Hepatocyte (in vitro differentiated cells): ENCODE measurements around the gene ROBO3. TPM values are rescaled to one million over a fixed set of nuclear protein-coding genes. Genes with fewer than 3 reads are reported as not detected.

Experiments
- DNase-seq: peaks from one replicate; pipeline ENCODE4 v3.0.0-alpha.2; 2016; ENCODE audit warnings: low spot score
- H2AFZ ChIP-seq: fragments of 200-600 bp; sonication (generic); 2 replicates; pipeline ENCODE4 v1.6.0; 2016; ENCODE audit warnings: antibody characterized with exemption, mild to moderate bottlenecking
- H3K27ac ChIP-seq: fragments of 200-600 bp; sonication (generic); 2 replicates; pipeline ENCODE4 v1.5.1; 2016; ENCODE audit warnings: mild to moderate bottlenecking
- H3K27me3 ChIP-seq: fragments of 200-600 bp; sonication (generic); 2 replicates; pipeline ENCODE4 v1.6.1; 2016
- H3K36me3 ChIP-seq: fragments of 200-600 bp; sonication (generic); replicated peaks from 2 replicates; pipeline ENCODE4 v1.5.1; 2016; ENCODE audit warnings: low read depth; ENCODE audit not compliant: insufficient read depth
- H3K4me1 ChIP-seq: fragments of 200-600 bp; sonication (generic); 2 replicates; pipeline ENCODE4 v1.5.1; 2016; ENCODE audit warnings: mild to moderate bottlenecking, moderate library complexity; ENCODE audit not compliant: insufficient read depth
- H3K4me2 ChIP-seq: fragments of 200-600 bp; sonication (generic); 2 replicates; pipeline ENCODE4 v1.6.0; 2016
- H3K4me3 ChIP-seq: fragments of 200-600 bp; sonication (generic); 2 replicates; pipeline ENCODE4 v1.5.1; 2016; ENCODE audit warnings: mild to moderate bottlenecking
- H3K79me2 ChIP-seq: fragments of 200-600 bp; sonication (generic); 2 replicates; pipeline ENCODE4 v1.6.0; 2017; ENCODE audit warnings: mild to moderate bottlenecking
- H3K9me2 ChIP-seq: fragments of 200-600 bp; sonication (generic); replicated peaks from 2 replicates; pipeline ENCODE4 v1.6.0; 2017; ENCODE audit warnings: mild to moderate bottlenecking; ENCODE audit not compliant: insufficient read depth
- H3K9me3 ChIP-seq: fragments of 200-600 bp; sonication (generic); 2 replicates; pipeline ENCODE4 v1.5.1; 2016; ENCODE audit warnings: low read depth, mild to moderate bottlenecking
- H4K20me1 ChIP-seq: fragments of 200-600 bp; sonication (generic); 2 replicates; pipeline ENCODE4 v1.6.0; 2016; ENCODE audit warnings: mild to moderate bottlenecking; ENCODE audit not compliant: insufficient read depth, poor library complexity, severe bottlenecking
- CTCF ChIP-seq: fragments of 200-600 bp; sonication (generic); IDR thresholded peaks from 2 replicates; pipeline ENCODE4 v1.5.1; 2016; ENCODE audit warnings: antibody characterized with exemption, mild to moderate bottlenecking; ENCODE audit not compliant: poor library complexity
- EZH2 ChIP-seq: fragments of 200-600 bp; sonication (generic); IDR thresholded peaks from 2 replicates; pipeline ENCODE4 v1.6.1; 2016; ENCODE audit warnings: antibody characterized with exemption, mild to moderate bottlenecking, borderline replicate concordance
- EZH2phosphoT487 ChIP-seq: fragments of 200-600 bp; sonication (generic); IDR thresholded peaks from one replicate; pipeline ENCODE4 v1.6.1; 2018; ENCODE audit warnings: antibody characterized with exemption, mild to moderate bottlenecking, low read depth, moderate library complexity; ENCODE audit not compliant: unreplicated experiment, severe bottlenecking
- WGBS: methylation state at CpG from one replicate; pipeline ENCODE4 v1.1.6; 2016; ENCODE audit warnings: low lambda C conversion rate; ENCODE audit errors: missing lambda C conversion rate; 5-methylcytosine and 5-hydroxymethylcytosine counted together
- polyA plus RNA-seq: library from polyadenylated mRNA; unstranded; fragments of >200 nt; fragmentation: Nextera tagmentation; extraction: Ambion mirVana; gene quantifications from 2 replicates; pipeline ENCODE4 v1.2.1, GENCODE V29; 2016
- total RNA-seq: library from RNA; depleted of rRNA; stranded (reverse); fragments of >200 nt; gene quantifications from 2 replicates; pipeline ENCODE4 v1.2.3, GENCODE V29; 2014

The ROBO3 gene
- total and polyA plus RNA-seq, 2 experiments from 2014 or later = 3.7 to 10.4 TPM

- no peak for TF ChIP-seq CTCF
- TF ChIP-seq EZH2phosphoT487 = no peak
- no peak for TF ChIP-seq EZH2
- H4K20me1 ChIP-seq = no peaks in the 10 kb centered on the region
- 63% methylated on average over 3 of the region's 3 CpGs for WGBS
Observed at GRCh38 chr11:124834526-124835180, 30.6 kb upstream of the ROBO3 start.

GRCh38 chr11:124835918-124836317, 29.3 kb upstream of the ROBO3 start:
- no peak overlapping the region for H3K4me3 ChIP-seq
- H3K4me1 ChIP-seq = peaks cover 13% of the 10 kb centered on the region
- H2AFZ ChIP-seq = peak overlapping the region; percentile 34
- H3K27ac ChIP-seq = peak overlapping the region; percentile 76
- H3K9me3 ChIP-seq = no peaks in the 10 kb centered on the region
- H3K27me3 ChIP-seq = peaks cover 33% of the 10 kb centered on the region
- H4K20me1 ChIP-seq = no peaks in the 10 kb centered on the region
- H3K4me2 ChIP-seq = peak overlapping the region; percentile 71
- no peaks in the 10 kb centered on the region for H3K79me2 ChIP-seq
- no peaks in the 10 kb centered on the region for H3K9me2 ChIP-seq
- no peaks in the 10 kb centered on the region for H3K36me3 ChIP-seq
- 95% methylated on average over 8 of the region's 8 CpGs for WGBS
- DNase-seq = no peak
- TF ChIP-seq EZH2phosphoT487 = no peak
- no peak for TF ChIP-seq EZH2
- TF ChIP-seq CTCF = no peak

More at GRCh38 chr11:124834526-124835180, 30.6 kb upstream of the ROBO3 start:
- H3K4me2 ChIP-seq = no peak overlapping the region
- no peak overlapping the region for H2AFZ ChIP-seq
- H3K27me3 ChIP-seq = peaks cover 20% of the 10 kb centered on the region
- no peaks in the 10 kb centered on the region for H3K9me2 ChIP-seq
- H3K27ac ChIP-seq = no peak overlapping the region
- no peak for DNase-seq
- no peaks in the 10 kb centered on the region for H3K36me3 ChIP-seq
- H3K4me1 ChIP-seq = peaks cover 9% of the 10 kb centered on the region
- H3K9me3 ChIP-seq = no peaks in the 10 kb centered on the region
- H3K4me3 ChIP-seq = no peak overlapping the region
- no peaks in the 10 kb centered on the region for H3K79me2 ChIP-seq

GRCh38 chr11:124837491-124837856, 27.8 kb upstream of the ROBO3 start:
- Histone ChIP-seq H3K9me3 (no peaks in the 10 kb centered on the region), H3K4me2 (peak overlapping the region; percentile 71), H3K79me2 (no peaks in the 10 kb centered on the region), H3K4me3 (no peak overlapping the region), H3K36me3 (no peaks in the 10 kb centered on the region), H3K27me3 (peaks cover 48% of the 10 kb centered on the region), H2AFZ (no peak overlapping the region), H3K27ac (no peak overlapping the region), H3K4me1 (peaks cover 14% of the 10 kb centered on the region), H3K9me2 (no peaks in the 10 kb centered on the region), H4K20me1 (no peaks in the 10 kb centered on the region)
- WGBS = 16% methylated on average over 3 of the region's 3 CpGs
- DNase-seq = peak; percentile 77
- no peak for TF ChIP-seq EZH2
- TF ChIP-seq CTCF = peak; percentile 49
